Hepatocyte (in vitro differentiated cells): ENCODE measurements around the gene TAGLN. TPM values are rescaled to one million over a fixed set of nuclear protein-coding genes. Genes with fewer than 3 reads are reported as not detected.

Source experiments
- DNase-seq: peaks from one replicate; pipeline ENCODE4 v3.0.0-alpha.2; 2016; ENCODE audit warnings: low spot score
- H2AFZ ChIP-seq: fragments of 200-600 bp; sonication (generic); 2 replicates; pipeline ENCODE4 v1.6.0; 2016; ENCODE audit warnings: antibody characterized with exemption, mild to moderate bottlenecking
- H3K27ac ChIP-seq: fragments of 200-600 bp; sonication (generic); 2 replicates; pipeline ENCODE4 v1.5.1; 2016; ENCODE audit warnings: mild to moderate bottlenecking
- H3K27me3 ChIP-seq: fragments of 200-600 bp; sonication (generic); 2 replicates; pipeline ENCODE4 v1.6.1; 2016
- H3K36me3 ChIP-seq: fragments of 200-600 bp; sonication (generic); replicated peaks from 2 replicates; pipeline ENCODE4 v1.5.1; 2016; ENCODE audit warnings: low read depth; ENCODE audit not compliant: insufficient read depth
- H3K4me1 ChIP-seq: fragments of 200-600 bp; sonication (generic); 2 replicates; pipeline ENCODE4 v1.5.1; 2016; ENCODE audit warnings: mild to moderate bottlenecking, moderate library complexity; ENCODE audit not compliant: insufficient read depth
- H3K4me2 ChIP-seq: fragments of 200-600 bp; sonication (generic); 2 replicates; pipeline ENCODE4 v1.6.0; 2016
- H3K4me3 ChIP-seq: fragments of 200-600 bp; sonication (generic); 2 replicates; pipeline ENCODE4 v1.5.1; 2016; ENCODE audit warnings: mild to moderate bottlenecking
- H3K79me2 ChIP-seq: fragments of 200-600 bp; sonication (generic); 2 replicates; pipeline ENCODE4 v1.6.0; 2017; ENCODE audit warnings: mild to moderate bottlenecking
- H3K9me2 ChIP-seq: fragments of 200-600 bp; sonication (generic); replicated peaks from 2 replicates; pipeline ENCODE4 v1.6.0; 2017; ENCODE audit warnings: mild to moderate bottlenecking; ENCODE audit not compliant: insufficient read depth
- H3K9me3 ChIP-seq: fragments of 200-600 bp; sonication (generic); 2 replicates; pipeline ENCODE4 v1.5.1; 2016; ENCODE audit warnings: low read depth, mild to moderate bottlenecking
- H4K20me1 ChIP-seq: fragments of 200-600 bp; sonication (generic); 2 replicates; pipeline ENCODE4 v1.6.0; 2016; ENCODE audit warnings: mild to moderate bottlenecking; ENCODE audit not compliant: insufficient read depth, poor library complexity, severe bottlenecking
- EZH2 ChIP-seq: fragments of 200-600 bp; sonication (generic); IDR thresholded peaks from 2 replicates; pipeline ENCODE4 v1.6.1; 2016; ENCODE audit warnings: antibody characterized with exemption, mild to moderate bottlenecking, borderline replicate concordance
- EZH2phosphoT487 ChIP-seq: fragments of 200-600 bp; sonication (generic); IDR thresholded peaks from one replicate; pipeline ENCODE4 v1.6.1; 2018; ENCODE audit warnings: antibody characterized with exemption, mild to moderate bottlenecking, low read depth, moderate library complexity; ENCODE audit not compliant: unreplicated experiment, severe bottlenecking
- WGBS: methylation state at CpG from one replicate; pipeline ENCODE4 v1.1.6; 2016; ENCODE audit warnings: low lambda C conversion rate; ENCODE audit errors: missing lambda C conversion rate; 5-methylcytosine and 5-hydroxymethylcytosine counted together
- polyA plus RNA-seq: library from polyadenylated mRNA; unstranded; fragments of >200 nt; fragmentation: Nextera tagmentation; extraction: Ambion mirVana; gene quantifications from 2 replicates; pipeline ENCODE4 v1.2.1, GENCODE V29; 2016
- total RNA-seq: library from RNA; depleted of rRNA; stranded (reverse); fragments of >200 nt; gene quantifications from 2 replicates; pipeline ENCODE4 v1.2.3, GENCODE V29; 2014
- TF ChIP-seq, protein P1 (sequence below): fragments of 200-600 bp; sonication (generic); IDR thresholded peaks from 2 replicates; pipeline ENCODE4 v1.5.1; 2016; ENCODE audit warnings: antibody characterized with exemption, mild to moderate bottlenecking; ENCODE audit not compliant: poor library complexity

The TAGLN gene
- total and polyA plus RNA-seq, 2 experiments from 2014 or later, result 113 to 150 TPM

- H3K9me3 ChIP-seq, result no peaks in the 10 kb centered on the region
- no peak for TF ChIP-seq EZH2phosphoT487
- TF ChIP-seq, protein P1, sequence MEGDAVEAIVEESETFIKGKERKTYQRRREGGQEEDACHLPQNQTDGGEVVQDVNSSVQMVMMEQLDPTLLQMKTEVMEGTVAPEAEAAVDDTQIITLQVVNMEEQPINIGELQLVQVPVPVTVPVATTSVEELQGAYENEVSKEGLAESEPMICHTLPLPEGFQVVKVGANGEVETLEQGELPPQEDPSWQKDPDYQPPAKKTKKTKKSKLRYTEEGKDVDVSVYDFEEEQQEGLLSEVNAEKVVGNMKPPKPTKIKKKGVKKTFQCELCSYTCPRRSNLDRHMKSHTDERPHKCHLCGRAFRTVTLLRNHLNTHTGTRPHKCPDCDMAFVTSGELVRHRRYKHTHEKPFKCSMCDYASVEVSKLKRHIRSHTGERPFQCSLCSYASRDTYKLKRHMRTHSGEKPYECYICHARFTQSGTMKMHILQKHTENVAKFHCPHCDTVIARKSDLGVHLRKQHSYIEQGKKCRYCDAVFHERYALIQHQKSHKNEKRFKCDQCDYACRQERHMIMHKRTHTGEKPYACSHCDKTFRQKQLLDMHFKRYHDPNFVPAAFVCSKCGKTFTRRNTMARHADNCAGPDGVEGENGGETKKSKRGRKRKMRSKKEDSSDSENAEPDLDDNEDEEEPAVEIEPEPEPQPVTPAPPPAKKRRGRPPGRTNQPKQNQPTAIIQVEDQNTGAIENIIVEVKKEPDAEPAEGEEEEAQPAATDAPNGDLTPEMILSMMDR, result no peak
- no peak for TF ChIP-seq EZH2
- no peaks in the 10 kb centered on the region for H3K9me2 ChIP-seq
- WGBS, result 73% methylated on average over 11 of the region's 11 CpGs
- H3K4me2 ChIP-seq, result no peak overlapping the region
- H3K27me3 ChIP-seq, result no peaks in the 10 kb centered on the region
- H3K4me3 ChIP-seq, result no peak overlapping the region
- no peaks in the 10 kb centered on the region for H3K36me3 ChIP-seq
- peaks cover 24% of the 10 kb centered on the region for H3K4me1 ChIP-seq
- DNase-seq, result no peak
- H3K79me2 ChIP-seq, result no peaks in the 10 kb centered on the region
- peak overlapping the region; percentile 17 for H3K27ac ChIP-seq
- H2AFZ ChIP-seq, result no peak overlapping the region
- no peaks in the 10 kb centered on the region for H4K20me1 ChIP-seq
These were observed 18.2 kb downstream of the TAGLN start for GRCh38 chr11:117217141-117218084.

- peak overlapping the region; percentile 17 for H3K27ac ChIP-seq
- WGBS, result 83% methylated on average over 15 of the region's 15 CpGs
- no peaks in the 10 kb centered on the region for H3K9me3 ChIP-seq
- H3K79me2 ChIP-seq, result no peaks in the 10 kb centered on the region
- H3K9me2 ChIP-seq, result no peaks in the 10 kb centered on the region
- H3K4me2 ChIP-seq, result no peak overlapping the region
- peaks cover 24% of the 10 kb centered on the region for H3K4me1 ChIP-seq
- H4K20me1 ChIP-seq, result no peaks in the 10 kb centered on the region
- no peak overlapping the region for H3K4me3 ChIP-seq
- no peak overlapping the region for H2AFZ ChIP-seq
- H3K27me3 ChIP-seq, result no peaks in the 10 kb centered on the region
- peak; percentile 0 for DNase-seq
- TF ChIP-seq EZH2 (no peak), EZH2phosphoT487 (no peak)
- TF ChIP-seq, protein P1, result no peak
- no peaks in the 10 kb centered on the region for H3K36me3 ChIP-seq
These were observed 19.2 kb downstream of the TAGLN start for GRCh38 chr11:117218133-117218915.

DNA sequence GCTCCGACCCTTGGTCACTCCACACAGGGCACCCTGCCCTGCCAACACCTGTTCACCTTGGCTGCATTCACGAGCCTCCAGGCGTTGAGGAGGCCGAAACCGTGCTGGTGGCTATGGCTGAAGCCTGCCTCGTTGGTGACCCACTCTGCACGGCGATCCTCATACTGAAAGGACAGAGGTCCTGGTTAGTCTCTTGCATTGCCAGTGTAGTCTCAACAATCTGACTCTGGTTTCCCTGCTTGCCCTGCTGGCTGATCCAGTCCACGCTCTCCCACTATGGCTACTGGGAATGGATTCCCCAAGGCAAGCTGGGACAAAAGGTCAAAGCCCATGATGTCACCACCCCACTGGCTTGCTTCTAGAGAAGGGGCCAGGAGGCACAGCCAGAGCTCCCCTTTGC lies 19.8 kb downstream of the TAGLN start:
- Histone ChIP-seq H3K27ac (no peak overlapping the region), H3K4me3 (no peak overlapping the region), H3K9me2 (no peaks in the 10 kb centered on the region), H3K9me3 (no peaks in the 10 kb centered on the region), H3K27me3 (no peaks in the 10 kb centered on the region), H3K4me2 (no peak overlapping the region), H3K79me2 (no peaks in the 10 kb centered on the region), H3K4me1 (peaks cover 24% of the 10 kb centered on the region), H2AFZ (no peak overlapping the region), H3K36me3 (no peaks in the 10 kb centered on the region), H4K20me1 (no peaks in the 10 kb centered on the region)
- TF ChIP-seq, protein P1, result no peak
- TF ChIP-seq EZH2phosphoT487, result no peak
- 87% methylated on average over 9 of the region's 9 CpGs for WGBS
- peak; percentile 1 for DNase-seq
